ENCODE data around the gene CNBD2. TPM values are rescaled to one million over a fixed set of nuclear protein-coding genes. Genes with fewer than 3 reads are reported as not detected.
"Not testable (repeated sequence)": the region's sequence is repeated elsewhere in the genome, so short reads cannot be mapped to it uniquely, and the experiment has no call there.

CNBD2 gene
- total and polyA plus RNA-seq, 12 donors = 2.1 to 18.0 (median 3.2) TPM

GRCh38 chr20:35947907-35948306 lies 20.5 kb upstream of the CNBD2 start:
- Histone ChIP-seq H3K27me3 (no peaks in the 10 kb centered on the region), H3K9me3 (no peaks in the 10 kb centered on the region), H3K27ac (peak overlapping the region in 1 of 10 donors; percentile 50), H3K4me3 (no peak overlapping the region), H3K36me3 (peaks cover 0 to 67% (median 0%) of the 10 kb centered on the region in 9 donors), H3K4me1 (peaks cover 7 to 35% (median 14%) of the 10 kb centered on the region in 9 donors)
- ATAC-seq (peak in 2 of 8 donors; percentile 28 to 59), DNase-seq (peak in 1 of 2 donors; percentile 21)
- WGBS, 2 donors = 83 to 92% methylated on average over 2 of the region's 2 CpGs
- intact Hi-C loops (cut with DNase I) = no loop called here
- no peak for TF ChIP-seq CTCF (IDR thresholded peaks at IDR 0.05)

DNA sequence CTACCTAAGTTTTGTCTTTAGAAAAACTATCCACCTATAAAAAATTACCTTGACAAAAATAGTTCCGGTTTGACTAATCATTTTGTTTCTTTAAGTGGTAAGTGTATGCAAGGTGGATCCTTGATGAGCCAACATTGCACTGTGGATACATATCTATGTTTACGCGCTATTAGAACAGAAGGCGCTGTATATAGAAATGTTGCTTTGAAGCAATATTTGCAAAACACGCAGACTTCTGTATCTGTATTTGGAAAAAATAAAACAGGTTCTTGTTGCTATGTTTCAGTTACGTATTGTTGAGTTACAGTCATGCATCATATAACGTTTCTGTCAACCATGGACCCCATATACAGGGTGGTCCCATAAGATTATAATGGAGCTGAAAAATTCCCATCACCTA lies 18.3 kb upstream of the CNBD2 start:
- H3K27me3 ChIP-seq = no peaks in the 10 kb centered on the region
- H3K27ac ChIP-seq = no peak overlapping the region
- H3K36me3 ChIP-seq = peaks cover 0 to 47% (median 0%) of the 10 kb centered on the region in 9 donors
- peaks cover 10 to 43% (median 22%) of the 10 kb centered on the region in 9 donors for H3K4me1 ChIP-seq
- WGBS, 2 donors = 95 to 97% methylated on average over 7 of the region's 7 CpGs
- H3K9me3 ChIP-seq = no peaks in the 10 kb centered on the region
- H3K4me3 ChIP-seq = no peak overlapping the region
- no peak for TF ChIP-seq CTCF (IDR thresholded peaks at IDR 0.05)
- ATAC-seq (no peak), DNase-seq (no peak)
- intact Hi-C loops (cut with DNase I) = loop anchor here in 1 of 10 donors (10.0 kb wide), 1 partner anchor 225 kb away; no protein-coding TSS in a partner anchor

DNA sequence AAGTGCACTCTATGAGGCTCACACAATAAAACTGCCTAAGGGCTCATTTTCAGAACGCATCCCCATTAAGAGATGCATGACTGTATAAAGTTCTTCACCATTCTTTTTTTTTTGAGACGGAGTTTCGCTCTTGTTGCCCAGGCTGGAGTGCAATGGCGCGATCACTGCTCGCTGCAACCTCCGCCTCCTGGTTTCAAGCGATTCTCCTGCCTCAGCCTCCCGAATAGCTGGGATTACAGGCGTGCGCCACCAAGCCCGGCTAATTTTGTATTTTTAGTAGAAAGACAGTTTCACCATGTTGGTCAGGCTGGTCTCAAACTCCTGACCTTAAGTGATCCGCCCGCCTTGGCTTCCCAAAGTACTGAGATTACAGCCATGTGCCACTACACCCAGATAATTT lies 16.3 kb upstream of the CNBD2 start:
- intact Hi-C loops (cut with DNase I) = loop anchor here in 1 of 10 donors (10.0 kb wide), 1 partner anchor 227 kb away; no protein-coding TSS in a partner anchor

DNA sequence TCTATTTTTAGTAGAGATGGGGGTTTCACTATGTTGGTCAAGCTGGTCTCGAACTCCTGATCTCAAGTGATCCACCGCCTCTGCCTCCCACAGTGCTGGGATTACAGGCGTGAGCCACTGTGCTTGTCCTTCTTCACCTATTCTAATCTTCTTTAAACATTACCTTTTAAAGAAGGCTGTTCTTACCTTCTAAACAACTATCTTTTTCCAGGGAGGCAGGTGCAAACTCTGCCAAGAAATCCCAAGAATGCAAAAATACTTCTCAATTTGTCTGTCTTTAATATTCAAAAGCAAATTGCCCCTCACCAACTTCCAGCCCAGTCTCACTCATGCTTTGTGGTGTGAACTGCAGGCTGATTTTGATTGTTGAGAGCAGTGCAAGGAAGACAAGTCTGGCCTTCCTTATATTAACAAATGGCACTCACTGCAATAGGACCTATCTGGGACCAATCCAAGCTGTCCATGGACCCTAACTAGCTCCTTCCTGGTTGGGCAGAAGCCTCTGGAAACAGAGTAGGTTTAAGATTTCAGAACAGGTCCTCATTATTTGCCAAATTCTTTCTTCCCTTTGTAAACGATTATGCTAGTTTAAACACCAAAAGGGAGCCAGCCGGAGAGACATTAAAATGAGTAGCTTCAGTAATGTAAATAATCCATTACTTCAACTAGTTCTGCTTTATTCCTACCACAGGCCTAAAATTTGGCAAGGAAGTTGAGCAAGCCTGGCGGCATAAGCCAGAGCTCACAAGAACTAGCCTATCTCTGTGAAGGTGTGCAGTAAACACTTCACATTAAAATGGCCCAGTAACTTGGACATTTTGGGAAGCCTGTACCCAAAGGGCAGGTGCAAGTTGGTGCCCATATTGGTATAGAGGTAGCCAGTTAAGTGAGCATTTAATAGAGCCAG lies 15.7 kb upstream of the CNBD2 start:
- TF ChIP-seq CTCF (IDR thresholded peaks at IDR 0.05) = no peak
- ATAC-seq = no peak
- Histone ChIP-seq H3K27me3 (no peaks in the 10 kb centered on the region), H3K36me3 (peaks cover 0 to 22% (median 0%) of the 10 kb centered on the region in 9 donors), H3K4me3 (peak overlapping the region; percentile 67 to 98 (median 88)), H3K27ac (peak overlapping the region in 9 of 10 donors; percentile 93 to 99 (median 98)), H3K9me3 (no peaks in the 10 kb centered on the region), H3K4me1 (peaks cover 10 to 45% (median 28%) of the 10 kb centered on the region in 9 donors)
- WGBS, 2 donors = 53 to 61% methylated on average over 6 of the region's 6 CpGs
- DNase-seq = no peak
- intact Hi-C loops (cut with DNase I) = loop anchor here in 1 of 10 donors (10.0 kb wide), 1 partner anchor 228 kb away; no protein-coding TSS in a partner anchor

More for the DNA sequence above, 16.3 kb upstream of the CNBD2 start:
- not testable (repeated sequence) for H3K27me3 ChIP-seq, H3K9me3 ChIP-seq, ATAC-seq, DNase-seq
- Histone ChIP-seq H3K4me1 (peaks cover 10 to 51% (median 28%) of the 10 kb centered on the region in 9 donors), H3K4me3 (peak overlapping the region in 3 of 10 donors; percentile 67 to 88 (median 83)), H3K36me3 (peaks cover 0 to 29% (median 0%) of the 10 kb centered on the region in 9 donors), H3K27ac (peak overlapping the region in 8 of 10 donors; percentile 36 to 99 (median 98))
- 88% methylated on average over 14 of the region's 14 CpGs for WGBS, 2 donors
